ENCODE measurements around the gene RALGAPB. TPM values are rescaled to one million over a fixed set of nuclear protein-coding genes. Genes with fewer than 3 reads are reported as not detected.

The RALGAPB gene
- total and polyA plus RNA-seq, 2 of the 13 experiments (the other 11 are each of a cell fraction or from before 2014, with no cell fraction given): 17.6 to 30.6 TPM

- TF ChIP-seq ZNF281 (CRISPR knock-in tag; IDR thresholded peaks at IDR 0.05; ENCODE audit: borderline replicate concordance): no peak
- TF ChIP-seq MAFK (conservative IDR thresholded peaks at IDR 0.05 in 1 of 2, IDR thresholded peaks at IDR 0.05 in 1 of 2; ENCODE audit: low read length in 2 of 2): no peak
- no peak for TF ChIP-seq ZBED4 (CRISPR knock-in tag; IDR thresholded peaks at IDR 0.05; ENCODE audit: borderline replicate concordance)
These were observed 7.0 kb downstream of the RALGAPB start (continued) for GRCh38 chr20:38479596-38479995.

- no peak for ATAC-seq
- H3K4me2 ChIP-seq (ENCODE audit: low read depth, low read length): no peak overlapping the region
- no peak overlapping the region for H2AFZ ChIP-seq (ENCODE audit: low read length)
- H3K27me3 ChIP-seq (ENCODE audit: control insufficient read depth in 1 of 2, insufficient read depth in 2 of 2, low read length in 2 of 2): no peaks in the 10 kb centered on the region
- ChIA-PET CTCF (ENCODE audit: low intra/inter-chr PET ratio, low total read pairs) (no interaction called here), POLR2A (interaction anchor here (1.7 kb wide), 1 partner anchor 13 kb away, joined by 5 read pairs; no protein-coding TSS in a partner anchor)
- intact Hi-C loops (cut with micrococcal nuclease; ENCODE audit: unreplicated experiment) (no loop called here), in situ Hi-C loops (cut with HindIII; ENCODE audit: extremely low pct_ligation_motif_present, low pct_unique_long_range_greater_than_20kb) (loop anchor here (10.0 kb wide), 1 partner anchor 60 kb away; no protein-coding TSS in a partner anchor)
- no peak overlapping the region for H3K27ac ChIP-seq (ENCODE audit: extremely low read length, insufficient read depth, low read length)
- H4K20me1 ChIP-seq (ENCODE audit: insufficient read depth, low read length): peaks cover 6% of the 10 kb centered on the region; the same call in 1 of the 2 replicates
- H3K79me2 ChIP-seq (ENCODE audit: insufficient read depth, low read length): peaks cover 26% of the 10 kb centered on the region
- H3K4me3 ChIP-seq (replicated peaks in 1 of 3; ENCODE audit: insufficient read depth in 1 of 3, low read depth in 2 of 3, low read length in 3 of 3): no peak overlapping the region
- no peaks in the 10 kb centered on the region for H3K9me3 ChIP-seq (ENCODE audit: low read length)
- no TSS peak for BruUV-seq (replicated peaks)
- DNase-seq (ENCODE audit: low spot score): no peak
- H3K9ac ChIP-seq (ENCODE audit: insufficient read depth, low read depth, low read length): no peak overlapping the region
- FAIRE-seq: no peak
- no peaks in the 10 kb centered on the region for H3K4me1 ChIP-seq (ENCODE audit: insufficient read depth, low read length)
- H3K36me3 ChIP-seq (replicated peaks in 1 of 2; ENCODE audit: control insufficient read depth in 1 of 2, insufficient read depth in 2 of 2, low read length in 2 of 2): peaks cover 13 to 33% of the 10 kb centered on the region in 2 experiments
- no peak for TF ChIP-seq NFIC (IDR thresholded peaks at IDR 0.05; ENCODE audit: low read length)
- TF ChIP-seq SATB2 (CRISPR knock-in tag; IDR thresholded peaks at IDR 0.05): no peak
- no peak for TF ChIP-seq ZSCAN31 (CRISPR knock-in tag; IDR thresholded peaks at IDR 0.05; ENCODE audit: low read depth)
- TF ChIP-seq MEF2D (CRISPR knock-in tag; IDR thresholded peaks at IDR 0.05): no peak
- no peak for TF ChIP-seq HNRNPLL (IDR thresholded peaks at IDR 0.05; ENCODE audit: low read depth, low read length, poor library complexity, severe bottlenecking)
- TF ChIP-seq ERF (CRISPR knock-in tag; IDR thresholded peaks at IDR 0.05): no peak
- no peak for TF ChIP-seq NR2F6 (IDR thresholded peaks at IDR 0.05)
- TF ChIP-seq NR2F6 (CRISPR knock-in tag; IDR thresholded peaks at IDR 0.05): no peak
- no peak for TF ChIP-seq ZNF224 (CRISPR knock-in tag; IDR thresholded peaks at IDR 0.05)
- TF ChIP-seq ZNF280D (CRISPR knock-in tag; IDR thresholded peaks at IDR 0.05): no peak
- no peak for TF ChIP-seq GZF1 (CRISPR knock-in tag; IDR thresholded peaks at IDR 0.05)
- no peak for TF ChIP-seq SSRP1 (CRISPR knock-in tag; IDR thresholded peaks at IDR 0.05)
- no peak for TF ChIP-seq SP5 (CRISPR knock-in tag; IDR thresholded peaks at IDR 0.05; ENCODE audit: borderline replicate concordance, low read depth)
These were observed 12.4 kb downstream of the RALGAPB start for GRCh38 chr20:38485041-38485440.
